Heart left ventricle (tissue), 16 donors: ENCODE measurements around the gene STAC2. TPM values are rescaled to one million over a fixed set of nuclear protein-coding genes. Genes with fewer than 3 reads are reported as not detected.

Source experiments
- ATAC-seq, 4 donors: fragments of 200-7000 bp; cut with Tn5 transposase; one replicate each; pipeline ENCODE4 v1.9.1; 2020 to 2022; ENCODE audit warnings: moderate library complexity in 4 of 4, mild to moderate bottlenecking in 3 of 4, moderate number of reproducible peaks in 1 of 4
- DNase-seq, 5 donors: peaks; one replicate each; pipeline ENCODE4 v3.0.0-alpha.2; 2020
- H3K27ac ChIP-seq, 12 donors: fragments of 200-600 bp; sonication (generic) in 4 of 12; one replicate each; pipeline versions ENCODE4 v1.5.0 to v1.8.0; 2016 to 2022; ENCODE audit warnings: mild to moderate bottlenecking in 2 of 12
- H3K27me3 ChIP-seq, 9 donors: fragments of 200-600 bp; sonication (generic) in 2 of 9; one replicate each; pipeline versions ENCODE4 v1.5.1 to v1.8.0; 2016 to 2022; ENCODE audit warnings: mild to moderate bottlenecking in 3 of 9
- H3K36me3 ChIP-seq, 9 donors: fragments of 200-600 bp; sonication (generic) in 2 of 9; one replicate each; pipeline versions ENCODE4 v1.5.0 to v1.8.0; 2018 to 2022; ENCODE audit warnings: mild to moderate bottlenecking in 2 of 9
- H3K4me1 ChIP-seq, 12 donors: fragments of 200-600 bp; sonication (generic) in 4 of 12; one replicate each; pipeline versions ENCODE4 v1.5.0 to v1.8.0; 2016 to 2022; ENCODE audit warnings: mild to moderate bottlenecking in 3 of 12
- H3K4me3 ChIP-seq, 12 donors: fragments of 200-600 bp; sonication (generic) in 4 of 12; one replicate each; pipeline versions ENCODE4 v1.5.0 to v1.8.0; 2017 to 2022; ENCODE audit warnings: mild to moderate bottlenecking in 9 of 12, moderate library complexity in 4 of 12
- H3K9me3 ChIP-seq, 12 donors: fragments of 200-600 bp; sonication (generic) in 4 of 12; one replicate each; pipeline versions ENCODE4 v1.5.0 to v1.8.0; 2016 to 2022; ENCODE audit warnings: mild to moderate bottlenecking in 1 of 12
- CTCF ChIP-seq, 12 donors: fragments of 200-600 bp; sonication (generic) in 4 of 12; IDR thresholded peaks; one replicate each; pipeline versions ENCODE4 v1.5.0 to v1.8.0; 2018 to 2022; ENCODE audit warnings: antibody characterized with exemption in 12 of 12, mild to moderate bottlenecking in 5 of 12
- POLR2A ChIP-seq, 2 donors: fragments of 450-650 bp; IDR thresholded peaks; one replicate each; pipeline ENCODE4 v1.6.1; 2017; ENCODE audit warnings: antibody characterized with exemption in 2 of 2, mild to moderate bottlenecking in 2 of 2, moderate library complexity in 2 of 2
- WGBS, 4 donors: extraction: QIAGEN DNeasy Blood & Tissue Kit in 2 of 4; methylation state at CpG; one replicate each; pipeline versions ENCODE4 v1.1.5 to v1.1.7; 2013 to 2018; 5-methylcytosine and 5-hydroxymethylcytosine counted together
- intact Hi-C, 10 donors: fragments of 100-400 bp; cut with DNase I; formaldehyde crosslinking; loops; one replicate each; pipeline versions ENCODE4 v1.11.1 to v1.14.2; 2022
- polyA plus RNA-seq, 2 donors: library from polyadenylated mRNA; stranded (reverse); fragments of 200-250 nt; gene quantifications; one replicate each; pipeline ENCODE4 v1.2.3, GENCODE V29; 2013
- total RNA-seq, 9 donors: library from RNA; depleted of rRNA in 2 of 9; stranded (reverse); fragments of >200 nt in 2 of 9; fragmentation: NEBNext Ultra II Directional in 3 of 9; extraction: Animal tissue kit (Norgen Biotek cat#: 25700) in 3 of 9; gene quantifications; one replicate each; pipeline versions ENCODE4 v1.1.0 to v1.2.4, GENCODE V29; 2016 to 2023
- donor health status: ischemic (EF 13 %, LVEDD 7.1; RV severe dilation, severe dysfunction).
- donor health status: healthy with polysubstance abuse.
- donor health status: DM: no; HTN: yes; CAD: no.
- donor health status: DM: no; HTN: no; CAD: no.
- donor health status: ischemic (EF 25% LVEDD 6.9; RV normal size, moderate dysfunction).
- donor health status: ischemic (EF 25% LVEDD 5.7; RV mildly dilated, moderate dysfunction).
- donor health status: healthy.
- donor health status: DM: yes; HTN: yes; CAD: no.
- donor health status: ischemic (EF 35%, LVEDD 5.7; RV mildly dilated, moderate dysfunction).
- donor health status: nonischemic (EF 11% LVEDD 7.7; RV severe dilation, severe dysfunction).
- donor health status: DM: yes; HTN: yes; CAD: no.
- donor health status: PGD.
- donor health status: ischemic (EF 29% LVEDD 5.4; RV normal size, mild dysfunction).
- donor health status: nonischemic (EF 23%, LVEDD 6.1; RV moderate dilation, normal function).

The STAC2 gene
- total and polyA plus RNA-seq, 11 donors, result 0.16 to 5.3 (median 0.36) TPM

GRCh38 chr17:39196808-39197291 is 28.9 kb downstream of the STAC2 start:
- TF ChIP-seq CTCF (IDR thresholded peaks at IDR 0.05) (no peak), POLR2A (IDR thresholded peaks at IDR 0.05) (no peak)

GRCh38 chr17:39196241-39196807 is 29.4 kb downstream of the STAC2 start:
- no peaks in the 10 kb centered on the region for H3K9me3 ChIP-seq
- ATAC-seq (no peak), DNase-seq (no peak)
- peak overlapping the region in 11 of 12 donors; percentile 73 to 92 (median 80) for H3K4me3 ChIP-seq
- peak overlapping the region in 4 of 12 donors; percentile 2 to 92 (median 81) for H3K27ac ChIP-seq
- intact Hi-C loops, result no loop called here
- TF ChIP-seq POLR2A (IDR thresholded peaks at IDR 0.05) (no peak), CTCF (IDR thresholded peaks at IDR 0.05) (no peak)
- peaks cover 0 to 54% (median 29%) of the 10 kb centered on the region in 12 donors for H3K4me1 ChIP-seq
- peaks cover 0 to 26% (median 5%) of the 10 kb centered on the region in 9 donors for H3K36me3 ChIP-seq
- WGBS, 4 donors, result 24 to 51% (median 29%) methylated on average over 6 to 8 of the region's 8 CpGs
- H3K27me3 ChIP-seq, result no peaks in the 10 kb centered on the region

More at GRCh38 chr17:39196808-39197291, 28.9 kb downstream of the STAC2 start:
- no peaks in the 10 kb centered on the region for H3K9me3 ChIP-seq
- no peak for ATAC-seq
- no peaks in the 10 kb centered on the region for H3K27me3 ChIP-seq
- peaks cover 0 to 26% (median 8%) of the 10 kb centered on the region in 9 donors for H3K36me3 ChIP-seq
- DNase-seq, result peak in 1 of 5 donors; percentile 28
- intact Hi-C loops, result no loop called here
- H3K4me3 ChIP-seq, result peak overlapping the region; percentile 53 to 92 (median 80)
- peak overlapping the region in 11 of 12 donors; percentile 18 to 99 (median 75) for H3K27ac ChIP-seq
- peaks cover 0 to 60% (median 34%) of the 10 kb centered on the region in 12 donors for H3K4me1 ChIP-seq
- 1 to 3% (median 1%) methylated on average over 10 to 30 of the region's 30 CpGs for WGBS, 4 donors

- H3K27ac ChIP-seq, result peak overlapping the region in 5 of 12 donors; percentile 1 to 92 (median 14)
- no peaks in the 10 kb centered on the region for H3K27me3 ChIP-seq
- no peak for TF ChIP-seq CTCF (IDR thresholded peaks at IDR 0.05)
- no peak for TF ChIP-seq POLR2A (IDR thresholded peaks at IDR 0.05)
- no peak for DNase-seq
- peaks cover 0 to 48% (median 22%) of the 10 kb centered on the region in 12 donors for H3K4me1 ChIP-seq
- H3K9me3 ChIP-seq, result no peaks in the 10 kb centered on the region
- no peak for ATAC-seq
- intact Hi-C loops, result no loop called here
- peak overlapping the region in 6 of 12 donors; percentile 73 to 92 (median 80) for H3K4me3 ChIP-seq
- peaks cover 0 to 29% (median 7%) of the 10 kb centered on the region in 9 donors for H3K36me3 ChIP-seq
- WGBS, 4 donors, result 69 to 81% (median 72%) methylated on average over 8 of the region's 8 CpGs
These were observed 30.1 kb downstream of the STAC2 start for GRCh38 chr17:39195568-39196160.

GRCh38 chr17:39194985-39195524 is 30.7 kb downstream of the STAC2 start:
- Histone ChIP-seq H3K27me3 (no peaks in the 10 kb centered on the region), H3K36me3 (peaks cover 0 to 35% (median 7%) of the 10 kb centered on the region in 9 donors), H3K27ac (peak overlapping the region in 4 of 12 donors; percentile 1 to 24 (median 11)), H3K4me1 (peaks cover 0 to 47% (median 22%) of the 10 kb centered on the region in 12 donors), H3K9me3 (no peaks in the 10 kb centered on the region), H3K4me3 (peak overlapping the region in 1 of 12 donors; percentile 92)
- no peak for ATAC-seq
- WGBS, 4 donors, result 72 to 81% (median 78%) methylated on average over 8 to 10 of the region's 10 CpGs
- DNase-seq, result no peak
- intact Hi-C loops, result loop anchor here in 1 of 10 donors (5.0 kb wide), 1 partner anchor 37 kb away; no protein-coding TSS in a partner anchor
- no peak for TF ChIP-seq CTCF (IDR thresholded peaks at IDR 0.05)
- TF ChIP-seq POLR2A (IDR thresholded peaks at IDR 0.05), result no peak
